ENCODE measurements around the gene GLRA2.

DNA sequence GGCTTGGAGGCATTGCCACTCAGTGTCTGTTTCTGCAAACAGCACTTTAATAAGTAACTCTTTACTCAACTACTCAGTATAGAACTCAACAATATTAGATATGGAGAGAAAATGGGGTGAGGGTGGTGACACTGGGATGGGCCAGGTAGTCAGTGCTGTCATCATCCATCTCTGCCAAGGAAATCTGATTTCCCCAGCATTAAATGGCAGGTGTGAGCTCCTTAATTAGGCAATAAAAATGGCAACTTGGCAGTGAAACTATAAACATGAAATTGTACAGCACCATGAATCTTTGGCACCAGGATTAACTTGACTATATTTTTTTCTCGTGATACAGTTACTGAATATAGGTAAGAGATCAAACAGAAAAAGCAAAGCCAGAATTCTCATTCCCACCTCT, 146.2 kb downstream of the GLRA2 start:
- no peak for TF ChIP-seq CTCF (conservative IDR thresholded peaks at IDR 0.05 in 1 of 2, IDR thresholded peaks at IDR 0.05 in 1 of 2; ENCODE audit: extremely low read depth in 1 of 2, insufficient read depth in 1 of 2, low read depth in 1 of 2, low read length in 2 of 2)
- TF ChIP-seq EZH2 (IDR thresholded peaks at IDR 0.05; ENCODE audit: borderline replicate concordance, low read length), result no peak

Measured in mammary epithelial cell (primary cell).